Heart left ventricle (tissue), 16 donors: ENCODE results near the gene GLO1. TPM values are rescaled to one million over a fixed set of nuclear protein-coding genes. Genes with fewer than 3 reads are reported as not detected.

Experiments used
- ATAC-seq, 4 donors: fragments of 200-7000 bp; cut with Tn5 transposase; one replicate each; pipeline ENCODE4 v1.9.1; 2020 to 2022; ENCODE audit warnings: moderate library complexity in 4 of 4, mild to moderate bottlenecking in 3 of 4, moderate number of reproducible peaks in 1 of 4
- DNase-seq, 5 donors: peaks; one replicate each; pipeline ENCODE4 v3.0.0-alpha.2; 2020
- H3K27ac ChIP-seq, 12 donors: fragments of 200-600 bp; sonication (generic) in 4 of 12; one replicate each; pipeline versions ENCODE4 v1.5.0 to v1.8.0; 2016 to 2022; ENCODE audit warnings: mild to moderate bottlenecking in 2 of 12
- H3K27me3 ChIP-seq, 9 donors: fragments of 200-600 bp; sonication (generic) in 2 of 9; one replicate each; pipeline versions ENCODE4 v1.5.1 to v1.8.0; 2016 to 2022; ENCODE audit warnings: mild to moderate bottlenecking in 3 of 9
- H3K36me3 ChIP-seq, 9 donors: fragments of 200-600 bp; sonication (generic) in 2 of 9; one replicate each; pipeline versions ENCODE4 v1.5.0 to v1.8.0; 2018 to 2022; ENCODE audit warnings: mild to moderate bottlenecking in 2 of 9
- H3K4me1 ChIP-seq, 12 donors: fragments of 200-600 bp; sonication (generic) in 4 of 12; one replicate each; pipeline versions ENCODE4 v1.5.0 to v1.8.0; 2016 to 2022; ENCODE audit warnings: mild to moderate bottlenecking in 3 of 12
- H3K4me3 ChIP-seq, 12 donors: fragments of 200-600 bp; sonication (generic) in 4 of 12; one replicate each; pipeline versions ENCODE4 v1.5.0 to v1.8.0; 2017 to 2022; ENCODE audit warnings: mild to moderate bottlenecking in 9 of 12, moderate library complexity in 4 of 12
- H3K9me3 ChIP-seq, 12 donors: fragments of 200-600 bp; sonication (generic) in 4 of 12; one replicate each; pipeline versions ENCODE4 v1.5.0 to v1.8.0; 2016 to 2022; ENCODE audit warnings: mild to moderate bottlenecking in 1 of 12
- CTCF ChIP-seq, 12 donors: fragments of 200-600 bp; sonication (generic) in 4 of 12; IDR thresholded peaks; one replicate each; pipeline versions ENCODE4 v1.5.0 to v1.8.0; 2018 to 2022; ENCODE audit warnings: antibody characterized with exemption in 12 of 12, mild to moderate bottlenecking in 5 of 12
- POLR2A ChIP-seq, 2 donors: fragments of 450-650 bp; IDR thresholded peaks; one replicate each; pipeline ENCODE4 v1.6.1; 2017; ENCODE audit warnings: antibody characterized with exemption in 2 of 2, mild to moderate bottlenecking in 2 of 2, moderate library complexity in 2 of 2
- WGBS, 4 donors: extraction: QIAGEN DNeasy Blood & Tissue Kit in 2 of 4; methylation state at CpG; one replicate each; pipeline versions ENCODE4 v1.1.5 to v1.1.7; 2013 to 2018; 5-methylcytosine and 5-hydroxymethylcytosine counted together
- intact Hi-C, 10 donors: fragments of 100-400 bp; cut with DNase I; formaldehyde crosslinking; loops; one replicate each; pipeline versions ENCODE4 v1.11.1 to v1.14.2; 2022
- polyA plus RNA-seq, 2 donors: library from polyadenylated mRNA; stranded (reverse); fragments of 200-250 nt; gene quantifications; one replicate each; pipeline ENCODE4 v1.2.3, GENCODE V29; 2013
- total RNA-seq, 9 donors: library from RNA; depleted of rRNA in 2 of 9; stranded (reverse); fragments of >200 nt in 2 of 9; fragmentation: NEBNext Ultra II Directional in 3 of 9; extraction: Animal tissue kit (Norgen Biotek cat#: 25700) in 3 of 9; gene quantifications; one replicate each; pipeline versions ENCODE4 v1.1.0 to v1.2.4, GENCODE V29; 2016 to 2023
- donor health status: ischemic (EF 13 %, LVEDD 7.1; RV severe dilation, severe dysfunction).
- donor health status: healthy with polysubstance abuse.
- donor health status: DM: no; HTN: yes; CAD: no.
- donor health status: DM: no; HTN: no; CAD: no.
- donor health status: ischemic (EF 25% LVEDD 6.9; RV normal size, moderate dysfunction).
- donor health status: ischemic (EF 25% LVEDD 5.7; RV mildly dilated, moderate dysfunction).
- donor health status: healthy.
- donor health status: DM: yes; HTN: yes; CAD: no.
- donor health status: ischemic (EF 35%, LVEDD 5.7; RV mildly dilated, moderate dysfunction).
- donor health status: nonischemic (EF 11% LVEDD 7.7; RV severe dilation, severe dysfunction).
- donor health status: DM: yes; HTN: yes; CAD: no.
- donor health status: PGD.
- donor health status: ischemic (EF 29% LVEDD 5.4; RV normal size, mild dysfunction).
- donor health status: nonischemic (EF 23%, LVEDD 6.1; RV moderate dilation, normal function).

GLO1 gene
- total and polyA plus RNA-seq, 11 donors = 73.6 to 123 (median 86.4) TPM

GRCh38 chr6:38688579-38689087 lies 14.3 kb downstream of the GLO1 start:
- TF ChIP-seq POLR2A (IDR thresholded peaks at IDR 0.05) = no peak
- TF ChIP-seq CTCF (IDR thresholded peaks at IDR 0.05) = no peak
- peaks cover 0 to 41% (median 13%) of the 10 kb centered on the region in 12 donors for H3K4me1 ChIP-seq
- H3K27ac ChIP-seq = peak overlapping the region in 2 of 12 donors; percentile 4 to 7
- H3K9me3 ChIP-seq = no peaks in the 10 kb centered on the region
- ATAC-seq (peak in 3 of 4 donors; percentile 58 to 73 (median 63)), DNase-seq (peak in 2 of 5 donors; percentile 31 to 45)
- no peak overlapping the region for H3K4me3 ChIP-seq
- WGBS, 4 donors = 46 to 68% (median 50%) methylated on average over 6 of the region's 6 CpGs
- intact Hi-C loops = no loop called here
- H3K27me3 ChIP-seq = no peaks in the 10 kb centered on the region
- peaks cover 0 to 18% (median 7%) of the 10 kb centered on the region in 9 donors for H3K36me3 ChIP-seq

GRCh38 chr6:38687549-38687948 lies 15.4 kb downstream of the GLO1 start:
- 96 to 100% (median 97%) methylated on average over 1 of the region's 1 CpG for WGBS, 4 donors
- Histone ChIP-seq H3K27me3 (no peaks in the 10 kb centered on the region), H3K27ac (peak overlapping the region in 1 of 12 donors; percentile 32), H3K9me3 (no peaks in the 10 kb centered on the region), H3K4me1 (peaks cover 0 to 41% (median 13%) of the 10 kb centered on the region in 12 donors), H3K36me3 (peaks cover 0 to 29% (median 18%) of the 10 kb centered on the region in 9 donors), H3K4me3 (no peak overlapping the region)
- TF ChIP-seq POLR2A (IDR thresholded peaks at IDR 0.05) (no peak), CTCF (IDR thresholded peaks at IDR 0.05) (no peak)
- intact Hi-C loops = no loop called here
- no peak for DNase-seq
- ATAC-seq = no peak

- no peaks in the 10 kb centered on the region for H3K9me3 ChIP-seq
- DNase-seq (peak in 1 of 5 donors; percentile 32), ATAC-seq (peak; percentile 26 to 73 (median 58))
- TF ChIP-seq POLR2A (IDR thresholded peaks at IDR 0.05) = no peak
- no peak for TF ChIP-seq CTCF (IDR thresholded peaks at IDR 0.05)
- peak overlapping the region in 1 of 12 donors; percentile 32 for H3K27ac ChIP-seq
- H3K4me1 ChIP-seq = peaks cover 0 to 41% (median 13%) of the 10 kb centered on the region in 12 donors
- peaks cover 0 to 34% (median 21%) of the 10 kb centered on the region in 9 donors for H3K36me3 ChIP-seq
- no peaks in the 10 kb centered on the region for H3K27me3 ChIP-seq
- WGBS, 4 donors = 66 to 78% (median 75%) methylated on average over 2 of the region's 2 CpGs
- intact Hi-C loops = no loop called here
- H3K4me3 ChIP-seq = no peak overlapping the region
Observed at GRCh38 chr6:38687043-38687353, 15.9 kb downstream of the GLO1 start.

- DNase-seq (no peak), ATAC-seq (no peak)
- Histone ChIP-seq H3K4me1 (peaks cover 0 to 41% (median 13%) of the 10 kb centered on the region in 12 donors), H3K36me3 (peaks cover 0 to 40% (median 26%) of the 10 kb centered on the region in 9 donors), H3K4me3 (no peak overlapping the region), H3K27me3 (no peaks in the 10 kb centered on the region), H3K9me3 (no peaks in the 10 kb centered on the region), H3K27ac (no peak overlapping the region)
- intact Hi-C loops = no loop called here
- 72 to 83% (median 76%) methylated on average over 4 of the region's 4 CpGs for WGBS, 4 donors
- TF ChIP-seq POLR2A (IDR thresholded peaks at IDR 0.05) (no peak), CTCF (IDR thresholded peaks at IDR 0.05) (no peak)
Observed at GRCh38 chr6:38686270-38687042, 16.5 kb downstream of the GLO1 start.
